Esophagus (tissue), 2 donors: Measurements from ENCODE around the gene ACCS. TPM values are rescaled to one million over a fixed set of nuclear protein-coding genes. Genes with fewer than 3 reads are reported as not detected.

ENCODE experiments used
- H3K27ac ChIP-seq, 2 donors: one replicate each; pipeline ENCODE4 v1.5.1; 2013; ENCODE audit warnings: low read depth in 2 of 2, mild to moderate bottlenecking in 2 of 2, inconsistent platforms in 1 of 2, low read length in 1 of 2, moderate library complexity in 1 of 2
- H3K27me3 ChIP-seq, 2 donors: one replicate each; pipeline ENCODE4 v1.6.1; 2013; ENCODE audit warnings: low read length in 2 of 2, control low read depth in 1 of 2, mild to moderate bottlenecking in 1 of 2; ENCODE audit not compliant: insufficient read depth in 2 of 2, control insufficient read depth in 1 of 2
- H3K36me3 ChIP-seq, 2 donors: one replicate each; pipeline ENCODE4 v1.6.1; 2013; ENCODE audit warnings: low read length in 1 of 2; ENCODE audit not compliant: control insufficient read depth in 2 of 2, insufficient read depth in 2 of 2
- H3K4me1 ChIP-seq, 2 donors: one replicate each; pipeline ENCODE4 v1.6.1; 2013; ENCODE audit warnings: low read length in 1 of 2; ENCODE audit not compliant: control insufficient read depth in 2 of 2, insufficient read depth in 2 of 2
- H3K4me3 ChIP-seq, 2 donors: one replicate each; pipeline ENCODE4 v1.5.1; 2013; ENCODE audit warnings: low read length in 2 of 2, mild to moderate bottlenecking in 2 of 2, low read depth in 1 of 2, moderate library complexity in 1 of 2
- H3K9me3 ChIP-seq, 2 donors: one replicate each; pipeline ENCODE4 v1.6.1; 2013; ENCODE audit warnings: mild to moderate bottlenecking in 2 of 2, low read depth in 1 of 2, low read length in 1 of 2, moderate library complexity in 1 of 2; ENCODE audit not compliant: control insufficient read depth in 2 of 2, insufficient read depth in 1 of 2
- WGBS, 2 donors: extraction: QIAGEN DNeasy Blood & Tissue Kit; methylation state at CpG; one replicate each; pipeline ENCODE4 v1.1.7; 2013; 5-methylcytosine and 5-hydroxymethylcytosine counted together
- polyA plus RNA-seq, 2 donors: library from polyadenylated mRNA; stranded (reverse); fragments of 200-250 nt; gene quantifications; one replicate each; pipeline ENCODE4 v1.2.3, GENCODE V29; 2013
- donor health status: healthy with polysubstance abuse.
- donor health status: Bipolar disorder and iron deficiency.

The ACCS gene
- polyA plus RNA-seq: 10 to 100 TPM in 1 of 2 donors, 1 to 10 TPM in 1; 6.5 to 28.7 TPM

GRCh38 chr11:44065841-44066731, at the start of gene ACCS:
Gene ACCS, plus strand, starts transcription at chr11:44066270. Its CDS starts 1,358 bp downstream, at chr11:44067628.
- 0% methylated on average over 69 to 70 of the region's 70 CpGs for WGBS, 2 donors
- H3K4me3 ChIP-seq: peak within 1 kb of the TSS; percentile 80 to 83
- peaks cover 0 to 2% of the 10 kb centered on the region in 2 donors for H3K36me3 ChIP-seq
- no peaks in the 10 kb centered on the region for H3K9me3 ChIP-seq
- H3K27ac ChIP-seq: peak within 1 kb of the TSS; percentile 95 to 99
- no peaks in the 10 kb centered on the region for H3K27me3 ChIP-seq
- H3K4me1 ChIP-seq: peaks cover 0 to 2% of the 10 kb centered on the region in 2 donors

- Histone ChIP-seq H3K36me3 (no peaks in the 10 kb centered on the region), H3K4me3 (no peak overlapping the region), H3K9me3 (no peaks in the 10 kb centered on the region), H3K4me1 (peaks cover 3 to 5% of the 10 kb centered on the region in 2 donors), H3K27me3 (no peaks in the 10 kb centered on the region), H3K27ac (no peak overlapping the region)
- 79 to 86% methylated on average over 2 of the region's 2 CpGs for WGBS, 2 donors
Observed at GRCh38 chr11:44016546-44017442, 49.3 kb upstream of the ACCS start.

GRCh38 chr11:44017443-44018126, 48.5 kb upstream of the ACCS start:
- Histone ChIP-seq H3K27me3 (no peaks in the 10 kb centered on the region), H3K27ac (peak overlapping the region in 1 of 2 donors; percentile 10), H3K4me3 (no peak overlapping the region), H3K9me3 (no peaks in the 10 kb centered on the region), H3K36me3 (no peaks in the 10 kb centered on the region), H3K4me1 (peaks cover 3 to 5% of the 10 kb centered on the region in 2 donors)
- WGBS, 2 donors: 33 to 43% methylated on average over 3 of the region's 3 CpGs

- Histone ChIP-seq H3K36me3 (no peaks in the 10 kb centered on the region), H3K27ac (peak overlapping the region in 1 of 2 donors; percentile 47), H3K4me1 (peaks cover 3 to 5% of the 10 kb centered on the region in 2 donors), H3K4me3 (no peak overlapping the region), H3K27me3 (no peaks in the 10 kb centered on the region), H3K9me3 (no peaks in the 10 kb centered on the region)
- 10 to 15% methylated on average over 4 of the region's 4 CpGs for WGBS, 2 donors
Observed at GRCh38 chr11:44018127-44018521, 47.9 kb upstream of the ACCS start.

GRCh38 chr11:44018829-44019228, 47.2 kb upstream of the ACCS start:
- WGBS, 2 donors: 54 to 71% methylated on average over 2 of the region's 2 CpGs
- no peaks in the 10 kb centered on the region for H3K36me3 ChIP-seq

GRCh38 chr11:44024977-44025376, 41.1 kb upstream of the ACCS start:
- H3K27me3 ChIP-seq: no peaks in the 10 kb centered on the region
- no peak overlapping the region for H3K27ac ChIP-seq
- no peaks in the 10 kb centered on the region for H3K4me1 ChIP-seq
- H3K9me3 ChIP-seq: no peaks in the 10 kb centered on the region
- no peaks in the 10 kb centered on the region for H3K36me3 ChIP-seq
- H3K4me3 ChIP-seq: no peak overlapping the region
- WGBS, 2 donors: 92 to 96% methylated on average over 1 of the region's 1 CpG

More at GRCh38 chr11:44018829-44019228, 47.2 kb upstream of the ACCS start:
- H3K4me3 ChIP-seq: no peak overlapping the region
- H3K9me3 ChIP-seq: no peaks in the 10 kb centered on the region
- peaks cover 3 to 5% of the 10 kb centered on the region in 2 donors for H3K4me1 ChIP-seq
- H3K27me3 ChIP-seq: no peaks in the 10 kb centered on the region
- no peak overlapping the region for H3K27ac ChIP-seq

- H3K27ac ChIP-seq: no peak overlapping the region
- H3K36me3 ChIP-seq: no peaks in the 10 kb centered on the region
- no peaks in the 10 kb centered on the region for H3K9me3 ChIP-seq
- H3K4me1 ChIP-seq: no peaks in the 10 kb centered on the region
- H3K27me3 ChIP-seq: no peaks in the 10 kb centered on the region
- no peak overlapping the region for H3K4me3 ChIP-seq
Observed at GRCh38 chr11:44025727-44026126, 40.3 kb upstream of the ACCS start.

GRCh38 chr11:44028401-44028800, 37.7 kb upstream of the ACCS start:
- Histone ChIP-seq H3K9me3 (no peaks in the 10 kb centered on the region), H3K36me3 (no peaks in the 10 kb centered on the region), H3K4me1 (no peaks in the 10 kb centered on the region), H3K27me3 (no peaks in the 10 kb centered on the region), H3K4me3 (no peak overlapping the region), H3K27ac (no peak overlapping the region)
- WGBS, 2 donors: 93 to 96% methylated on average over 1 of the region's 1 CpG
